Measurements from ENCODE around the gene PDE6A.

Gene PDE6A

GRCh38 chr5:149833116-149833827 lies 111.3 kb downstream of the PDE6A start:
- no peak for DNase-seq

- DNase-seq, result no peak
Observed at GRCh38 chr5:149832636-149833035, 112.0 kb downstream of the PDE6A start.

DNA sequence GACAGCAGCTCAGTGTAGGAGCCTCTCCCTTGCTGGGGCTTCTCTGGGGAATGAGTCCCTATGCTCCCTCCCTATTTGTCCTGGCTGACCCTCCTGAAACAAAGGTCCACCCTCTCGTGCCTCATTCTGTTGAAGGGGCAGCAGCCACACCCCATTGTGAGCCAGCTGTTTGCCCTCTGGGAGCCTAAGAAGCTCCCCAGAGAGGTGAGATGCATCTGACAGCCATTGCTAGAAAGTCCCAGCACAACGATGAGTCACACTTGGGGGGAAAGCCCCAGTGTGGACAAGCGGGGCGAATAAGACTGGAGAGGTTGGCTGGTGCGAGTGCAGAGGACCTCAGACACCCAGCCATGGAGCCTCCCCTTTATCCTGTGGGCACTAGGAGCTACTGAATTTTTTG lies 113.1 kb downstream of the PDE6A start:
- DNase-seq, result peak; percentile 75

DNA sequence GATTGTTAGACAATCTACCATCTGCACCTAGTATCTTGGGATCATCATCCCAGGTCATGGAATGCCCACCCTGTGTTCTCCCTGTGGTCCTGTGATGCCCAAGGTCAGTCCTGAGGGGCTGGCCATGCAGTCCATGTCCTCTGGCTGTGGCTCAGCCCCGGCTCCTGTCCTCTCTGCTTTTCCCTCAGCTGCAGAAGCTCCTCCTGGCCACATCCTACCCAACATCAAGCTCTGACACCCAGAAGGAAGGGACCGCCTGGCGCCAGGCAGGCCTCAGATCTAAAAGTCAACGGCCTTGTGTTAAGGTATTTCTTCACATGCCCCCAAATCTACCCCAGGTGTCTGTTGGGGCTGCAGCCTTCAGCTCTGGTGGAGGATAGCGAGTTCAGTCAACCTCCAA lies 114.0 kb downstream of the PDE6A start:
- DNase-seq, result no peak

- no peak for DNase-seq
Observed at GRCh38 chr5:149829954-149830353, 114.6 kb downstream of the PDE6A start.

- DNase-seq, result peak; percentile 83
Observed at GRCh38 chr5:149828161-149829011, 116.2 kb downstream of the PDE6A start.

GRCh38 chr5:149827546-149827945 lies 117.0 kb downstream of the PDE6A start:
- no peak for DNase-seq

DNA sequence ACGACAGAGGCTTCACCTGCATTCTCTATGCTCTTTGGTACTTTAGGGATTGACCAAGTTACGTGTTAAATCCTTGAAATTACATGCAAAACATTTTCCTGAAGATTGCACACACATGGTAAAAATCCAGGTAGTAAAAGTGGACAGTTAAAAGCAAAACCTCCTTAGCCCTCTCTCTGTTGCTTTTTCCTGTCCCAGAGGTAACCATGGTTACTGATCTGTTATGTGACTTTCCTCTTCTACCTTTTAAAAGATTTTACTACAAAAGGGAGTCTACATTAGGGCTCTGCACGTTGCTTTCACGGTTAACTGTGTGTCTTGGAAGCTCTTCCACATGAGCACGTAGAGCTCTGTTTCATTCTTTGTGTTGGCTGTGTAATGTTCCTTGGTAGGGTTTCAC lies 117.5 kb downstream of the PDE6A start:
- DNase-seq, result no peak

DNA sequence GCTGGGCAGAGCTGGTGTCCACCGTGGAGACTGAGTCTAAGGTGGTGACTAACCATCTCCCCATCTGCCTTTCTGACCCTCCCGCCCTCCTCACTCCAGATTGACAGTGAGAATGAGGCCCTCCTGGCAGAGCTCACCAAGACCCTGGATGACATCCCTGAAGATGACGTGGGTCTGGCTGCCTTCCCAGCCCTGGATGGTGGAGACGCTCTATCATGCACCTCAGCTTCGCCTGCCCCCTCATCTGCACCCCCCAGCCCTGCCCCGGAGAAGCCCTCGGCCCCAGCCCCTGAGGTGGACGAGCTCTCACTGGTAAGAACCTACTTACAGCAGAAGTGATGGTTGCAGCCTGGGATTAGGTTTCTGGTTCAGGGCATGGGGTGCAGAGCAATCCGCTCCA lies 118.0 kb downstream of the PDE6A start:
- DNase-seq, result no peak

DNA sequence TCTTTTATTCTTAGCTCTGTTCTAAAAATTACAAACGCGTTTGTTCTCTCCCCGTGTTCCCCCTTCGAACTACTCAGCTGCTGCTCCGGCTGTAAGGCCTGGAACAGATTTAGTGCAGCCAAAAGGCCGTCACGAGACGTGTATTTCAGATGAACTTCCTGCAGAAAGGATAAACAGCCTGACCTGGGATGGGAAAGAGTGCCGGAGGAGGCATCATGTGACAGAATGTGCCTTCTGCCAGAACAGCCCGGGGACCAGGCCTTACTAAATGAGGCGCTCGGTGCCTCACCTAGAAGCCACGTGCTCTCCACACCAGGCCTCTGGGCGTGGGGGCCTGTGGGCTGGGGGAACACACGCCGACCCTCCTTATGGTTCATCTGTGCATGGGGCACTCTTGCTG lies 119.7 kb downstream of the PDE6A start:
- DNase-seq, result no peak

DNA sequence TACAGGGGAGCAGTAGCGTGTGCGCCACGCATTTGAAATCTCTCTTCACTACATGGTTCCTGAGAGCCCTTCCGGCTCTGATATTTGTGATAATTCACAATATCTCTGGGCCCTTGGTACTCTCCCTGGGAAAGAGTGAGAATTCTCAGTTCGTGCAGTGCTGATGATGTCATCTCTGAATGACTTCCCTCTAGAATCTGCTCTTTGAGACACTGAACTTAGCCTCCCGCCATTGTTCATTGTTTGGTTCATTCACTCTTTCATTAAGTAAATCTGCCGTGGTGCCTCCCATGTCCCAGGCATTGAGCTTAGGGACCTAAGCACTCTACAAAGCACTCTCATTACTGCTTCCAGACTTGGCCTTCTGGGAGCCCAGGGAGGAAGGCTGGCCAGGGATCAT lies 120.5 kb downstream of the PDE6A start:
- DNase-seq, result no peak

GRCh38 chr5:149823375-149823774 lies 121.2 kb downstream of the PDE6A start:
- DNase-seq, result no peak

DNA sequence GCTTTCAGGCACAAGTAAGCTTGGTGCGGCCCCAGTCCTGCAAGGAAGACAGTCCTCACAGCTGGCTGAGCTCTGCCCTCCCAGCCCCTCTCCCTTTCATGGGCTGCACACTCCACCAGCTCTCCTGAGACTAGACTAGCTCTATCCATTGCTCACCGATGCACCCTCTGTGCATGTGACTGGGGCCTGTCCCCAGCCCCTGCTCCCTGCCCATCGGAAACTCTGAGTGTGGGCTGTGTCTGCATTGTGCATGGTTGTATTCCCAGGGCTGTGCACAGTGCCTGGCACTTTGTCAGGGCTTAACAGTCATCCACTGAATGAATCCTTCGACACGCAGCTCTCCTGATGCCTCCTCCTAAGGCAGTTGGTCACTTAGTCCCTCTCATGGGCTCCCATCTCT lies 122.3 kb downstream of the PDE6A start:
- DNase-seq, result no peak

DNA sequence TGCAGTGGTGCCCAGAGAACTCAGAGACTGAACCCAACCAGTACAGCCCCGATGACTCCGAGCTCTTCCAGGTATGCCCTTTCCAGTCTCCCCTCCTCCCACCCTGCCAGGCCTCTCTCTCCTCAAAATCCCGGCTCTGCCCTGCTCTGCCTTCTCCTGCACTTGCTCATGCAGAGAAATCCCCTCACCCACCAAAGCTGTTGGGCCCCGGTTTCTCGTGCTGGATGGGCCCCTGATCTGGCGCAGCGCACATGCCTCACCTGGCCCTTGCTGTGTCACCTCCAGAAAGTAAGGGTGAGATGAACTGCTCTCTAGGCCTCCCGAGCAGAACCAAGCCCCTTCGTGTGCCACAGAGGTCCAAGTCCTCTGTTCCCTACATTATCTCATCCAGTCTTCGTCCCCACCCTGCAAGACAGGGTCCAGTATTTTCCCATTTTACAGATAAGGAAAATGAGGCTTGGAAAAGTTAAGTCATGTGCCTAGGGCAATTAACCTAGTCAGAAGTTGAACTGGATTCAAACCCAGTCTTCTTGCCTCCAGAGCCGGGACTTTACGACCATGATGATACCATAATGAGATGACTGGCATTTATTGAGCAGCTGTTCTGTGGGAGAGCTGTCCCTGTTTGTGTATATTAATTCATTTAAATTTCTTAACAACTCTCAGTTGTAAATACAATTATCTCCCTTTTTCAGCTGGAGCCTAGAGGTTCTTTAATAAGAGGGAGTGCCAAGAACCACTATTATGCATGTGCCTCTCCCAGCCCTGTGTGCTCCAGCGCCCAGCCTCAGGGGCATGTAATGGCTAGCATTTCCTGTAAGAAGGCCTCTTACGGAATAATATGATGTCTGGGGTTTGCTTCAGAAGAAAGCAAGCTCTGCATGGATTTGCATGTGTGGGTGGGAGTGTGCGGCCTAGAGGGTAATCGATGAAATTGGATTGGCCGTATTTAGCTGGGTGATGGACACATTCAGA lies 123.8 kb downstream of the PDE6A start:
- no peak for DNase-seq

GRCh38 chr5:149820012-149820411 lies 124.6 kb downstream of the PDE6A start:
- DNase-seq, result no peak

GRCh38 chr5:149818116-149818515 lies 126.5 kb downstream of the PDE6A start:
- DNase-seq, result no peak

DNA sequence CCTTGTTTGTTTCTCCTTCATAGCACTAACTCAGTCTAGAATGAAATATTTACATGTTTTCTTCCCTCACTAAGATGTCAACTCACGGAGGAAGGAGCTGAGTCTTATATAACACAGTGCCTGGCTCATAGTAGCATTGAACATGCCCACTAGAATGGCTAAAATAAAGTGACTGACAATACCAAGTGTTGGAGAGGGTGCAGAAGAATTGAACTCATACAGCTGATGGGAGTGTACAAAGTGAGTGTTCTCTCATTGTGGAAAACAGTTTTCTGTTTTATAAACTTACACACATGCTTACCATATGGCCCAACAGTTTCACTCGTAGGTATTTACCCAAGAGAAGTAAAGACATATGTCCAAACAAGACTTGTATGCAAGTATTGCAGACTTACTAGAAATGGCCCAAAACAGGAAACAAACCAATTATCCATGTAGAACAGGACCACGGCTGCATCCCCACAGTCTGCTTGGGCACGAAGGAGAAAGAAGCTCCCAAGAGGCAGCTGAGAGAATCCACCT lies 127.0 kb downstream of the PDE6A start:
- no peak for DNase-seq

DNA sequence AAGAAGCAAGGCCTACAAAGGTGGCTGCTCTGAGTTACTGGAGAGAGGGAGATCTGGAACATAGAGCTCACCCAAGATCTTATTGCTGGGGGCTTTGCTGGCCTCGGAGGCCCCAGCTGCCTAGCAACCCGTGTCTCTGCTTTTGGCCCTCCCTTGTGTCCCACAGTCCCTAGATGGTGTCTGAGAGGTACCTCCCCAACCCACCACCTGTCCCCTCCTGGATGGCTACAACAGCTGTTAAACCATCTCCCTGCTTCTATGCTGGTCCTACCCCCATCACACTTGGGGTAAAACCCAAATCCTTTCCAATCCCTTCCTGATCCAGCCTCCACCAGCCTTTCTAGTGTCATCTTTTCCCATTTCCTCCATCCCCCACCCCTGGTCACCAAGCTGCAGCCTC lies 127.9 kb downstream of the PDE6A start:
- DNase-seq, result no peak

- DNase-seq, result no peak
Observed at GRCh38 chr5:149811453-149811852, 133.1 kb downstream of the PDE6A start.

DNA sequence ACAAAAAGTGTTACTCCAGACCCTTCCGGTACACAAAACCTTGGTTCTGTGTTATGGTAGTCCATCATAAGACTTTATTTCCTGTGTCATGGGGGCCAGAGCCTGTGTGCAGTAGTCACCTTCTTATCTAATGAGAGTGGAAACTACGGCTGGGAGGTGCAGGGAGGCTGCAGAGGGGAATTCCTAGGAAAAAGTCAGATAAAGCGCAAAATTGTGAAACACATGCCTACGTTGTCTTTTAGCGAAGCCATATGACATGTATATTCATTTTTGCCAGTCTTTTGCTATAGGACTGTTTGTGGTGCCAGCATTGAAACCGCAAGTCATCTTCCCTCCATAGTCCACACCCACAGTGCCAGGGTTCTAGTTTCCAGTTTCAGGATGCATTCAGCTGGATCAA lies 133.7 kb downstream of the PDE6A start:
- no peak for DNase-seq

DNA sequence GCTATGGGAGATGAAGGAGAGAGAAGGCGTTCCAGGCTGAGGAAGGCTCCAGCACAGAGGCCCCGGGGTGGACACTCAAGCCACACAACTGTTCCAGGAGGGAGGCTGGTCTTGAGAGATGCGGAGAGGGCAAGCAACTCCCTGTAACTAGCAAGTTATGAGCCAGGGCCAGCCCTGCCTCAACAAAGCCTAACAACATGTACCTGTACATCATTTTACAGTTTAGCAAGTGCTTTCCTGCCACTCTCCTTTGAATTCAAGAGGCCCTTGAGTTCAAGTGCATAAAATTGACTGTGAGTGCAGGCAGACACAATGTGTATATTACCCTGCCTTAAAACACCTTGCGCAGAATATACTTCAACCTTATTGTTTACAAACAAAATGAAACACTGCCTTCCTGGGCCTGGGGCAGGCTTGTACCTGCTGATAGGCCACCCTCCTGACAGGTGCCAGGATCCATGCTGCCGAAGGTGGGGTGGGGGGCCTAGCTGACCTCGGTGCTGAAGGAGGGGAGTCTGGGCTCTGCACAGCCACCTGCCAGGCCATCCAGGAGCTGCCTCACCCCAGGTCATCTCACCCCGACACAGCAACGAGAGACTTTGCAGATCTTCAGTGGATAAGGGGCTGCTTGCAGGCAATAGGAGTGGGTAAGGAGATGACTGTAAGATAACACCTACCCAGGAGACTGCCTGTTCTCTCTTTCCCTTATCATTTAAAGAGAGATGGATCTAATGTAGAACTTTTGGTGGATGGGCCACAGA lies 134.5 kb downstream of the PDE6A start:
- no peak for DNase-seq

Data from activated CD4-positive, alpha-beta T cell treated with anti-CD3 and anti-CD28 coated beads, Interleukin-2, amount 50 U/mL, for 16 hours (primary cell).